Kidney (tissue), 14 donors: ENCODE data around the gene CACFD1. TPM values are rescaled to one million over a fixed set of nuclear protein-coding genes. Genes with fewer than 3 reads are reported as not detected.

Experiments used
- DNase-seq, 5 donors: peaks; one replicate each; pipeline ENCODE4 v3.0.0-alpha.2; 2013 to 2020
- FAIRE-seq: peaks from 2 replicates; lab custom pipeline; 2012; peaks lifted over from hg19 to GRCh38; lab: Jason Lieb, UNC
- H3K27ac ChIP-seq, 2 donors: one replicate each; pipeline ENCODE4 v1.7.0; 2013; ENCODE audit warnings: low read depth in 2 of 2, low read length in 2 of 2, inconsistent platforms in 1 of 2
- H3K27me3 ChIP-seq: one replicate; pipeline ENCODE4 v1.7.1; 2013; ENCODE audit warnings: low read length, inconsistent platforms; ENCODE audit not compliant: control insufficient read depth, insufficient read depth
- H3K36me3 ChIP-seq, 3 donors: one replicate each; pipeline versions ENCODE4 v1.7.0 to v1.7.1; 2013; ENCODE audit warnings: low read length in 3 of 3, control low read depth in 1 of 3, inconsistent platforms in 1 of 3; ENCODE audit not compliant: insufficient read depth in 3 of 3, control insufficient read depth in 2 of 3
- H3K4me1 ChIP-seq, 3 donors: one replicate each; pipeline versions ENCODE4 v1.7.0 to v1.7.1; 2013; ENCODE audit warnings: low read length in 3 of 3, inconsistent platforms in 1 of 3, low read depth in 1 of 3; ENCODE audit not compliant: control insufficient read depth in 2 of 3, insufficient read depth in 2 of 3
- H3K4me3 ChIP-seq, 3 donors: one replicate each; pipeline versions ENCODE4 v1.7.0 to v1.8.1; 2013; ENCODE audit warnings: low read length in 3 of 3, control low read depth in 1 of 3, inconsistent platforms in 1 of 3
- H3K9ac ChIP-seq, 3 donors: one replicate each; pipeline versions ENCODE4 v1.7.0 to v1.7.1; 2013; ENCODE audit warnings: low read length in 3 of 3, control low read depth in 1 of 3, inconsistent platforms in 1 of 3
- H3K9me3 ChIP-seq, 3 donors: one replicate each; pipeline versions ENCODE4 v1.7.0 to v1.7.1; 2013; ENCODE audit warnings: low read length in 3 of 3, control low read depth in 1 of 3, inconsistent platforms in 1 of 3; ENCODE audit not compliant: control insufficient read depth in 2 of 3, insufficient read depth in 1 of 3
- intact Hi-C: fragments of 100-400 bp; cut with DNase I; formaldehyde crosslinking; loops from one replicate; pipeline ENCODE4 v1.11.1; 2022
- polyA plus RNA-seq: library from polyadenylated mRNA; stranded (reverse); fragments of 350-450 nt; fragmentation: Illumina TruSeq; extraction: RNeasy Lipid Tissue Mini Kit (QIAGEN cat#74804); gene quantifications from one replicate; pipeline ENCODE4 v1.2.3, GENCODE V29; 2014; ENCODE audit warnings: low read depth, low replicate concordance; ENCODE audit not compliant: insufficient read depth
- total RNA-seq: library from RNA; stranded (reverse); fragmentation: NEBNext Ultra II Directional; extraction: Animal tissue kit (Norgen Biotek cat#: 25700); gene quantifications from one replicate; pipeline ENCODE4 v1.2.1, GENCODE V29; 2021
- TF ChIP-seq, protein P1 (sequence below): IDR thresholded peaks from 3 replicates; pipeline ENCODE4 v1.5.1; 2012; ENCODE audit warnings: mild to moderate bottlenecking, moderate library complexity, borderline replicate concordance; ENCODE audit not compliant: insufficient read depth; ENCODE audit errors: extremely low read depth
- donor health status: control.
- donor health status: control.
- donor health status: control.
- donor health status: control.
- donor health status: control.
- donor health status: DM: yes; HTN: yes; CAD: no.
- donor health status: Normal renal cell carcinoma (clear cell type).

Gene CACFD1
- total and polyA plus RNA-seq, 2 donors from 2014 or later, result 37.3 to 37.8 TPM

DNA sequence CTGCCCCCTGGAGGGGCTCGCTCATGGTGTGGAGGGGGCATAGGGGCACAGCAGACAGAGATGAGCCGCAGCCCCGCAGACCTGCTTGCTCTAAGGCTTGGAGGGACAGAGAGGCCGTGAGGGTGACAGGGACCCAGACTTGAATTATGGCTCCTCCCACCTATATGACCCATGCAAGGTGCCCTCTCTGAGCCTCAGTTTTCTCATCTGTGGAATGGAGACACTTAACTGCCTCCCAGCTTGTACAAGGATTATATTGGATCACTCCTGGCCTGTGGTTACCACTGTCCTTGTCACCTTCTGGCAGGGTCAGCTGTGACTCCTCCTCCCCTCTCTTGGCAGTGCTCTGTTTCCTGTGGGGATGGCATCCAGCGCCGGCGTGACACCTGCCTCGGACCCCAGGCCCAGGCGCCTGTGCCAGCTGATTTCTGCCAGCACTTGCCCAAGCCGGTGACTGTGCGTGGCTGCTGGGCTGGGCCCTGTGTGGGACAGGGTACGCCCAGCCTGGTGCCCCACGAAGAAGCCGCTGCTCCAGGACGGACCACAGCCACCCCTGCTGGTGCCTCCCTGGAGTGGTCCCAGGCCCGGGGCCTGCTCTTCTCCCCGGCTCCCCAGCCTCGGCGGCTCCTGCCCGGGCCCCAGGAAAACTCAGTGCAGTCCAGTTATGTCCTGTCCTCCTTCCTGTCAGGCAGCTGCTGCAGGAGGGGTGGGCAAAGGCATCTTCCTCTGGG lies 4.7 kb upstream of the CACFD1 start:
- intact Hi-C loops, result no loop called here

GRCh38 chr9:133455936-133456335 lies 3.8 kb upstream of the CACFD1 start:
- no peak overlapping the region for H3K27ac ChIP-seq
- H3K36me3 ChIP-seq, result no peaks in the 10 kb centered on the region
- H3K4me1 ChIP-seq, result peaks cover 0 to 3% (median 3%) of the 10 kb centered on the region in 3 donors
- no peak overlapping the region for H3K4me3 ChIP-seq
- no peaks in the 10 kb centered on the region for H3K27me3 ChIP-seq
- no peak overlapping the region for H3K9ac ChIP-seq
- TF ChIP-seq, protein P1, sequence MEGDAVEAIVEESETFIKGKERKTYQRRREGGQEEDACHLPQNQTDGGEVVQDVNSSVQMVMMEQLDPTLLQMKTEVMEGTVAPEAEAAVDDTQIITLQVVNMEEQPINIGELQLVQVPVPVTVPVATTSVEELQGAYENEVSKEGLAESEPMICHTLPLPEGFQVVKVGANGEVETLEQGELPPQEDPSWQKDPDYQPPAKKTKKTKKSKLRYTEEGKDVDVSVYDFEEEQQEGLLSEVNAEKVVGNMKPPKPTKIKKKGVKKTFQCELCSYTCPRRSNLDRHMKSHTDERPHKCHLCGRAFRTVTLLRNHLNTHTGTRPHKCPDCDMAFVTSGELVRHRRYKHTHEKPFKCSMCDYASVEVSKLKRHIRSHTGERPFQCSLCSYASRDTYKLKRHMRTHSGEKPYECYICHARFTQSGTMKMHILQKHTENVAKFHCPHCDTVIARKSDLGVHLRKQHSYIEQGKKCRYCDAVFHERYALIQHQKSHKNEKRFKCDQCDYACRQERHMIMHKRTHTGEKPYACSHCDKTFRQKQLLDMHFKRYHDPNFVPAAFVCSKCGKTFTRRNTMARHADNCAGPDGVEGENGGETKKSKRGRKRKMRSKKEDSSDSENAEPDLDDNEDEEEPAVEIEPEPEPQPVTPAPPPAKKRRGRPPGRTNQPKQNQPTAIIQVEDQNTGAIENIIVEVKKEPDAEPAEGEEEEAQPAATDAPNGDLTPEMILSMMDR, result no peak
- no peaks in the 10 kb centered on the region for H3K9me3 ChIP-seq
- intact Hi-C loops, result no loop called here
- no peak for FAIRE-seq
- no peak for DNase-seq

More for the DNA sequence above, 4.7 kb upstream of the CACFD1 start:
- no peaks in the 10 kb centered on the region for H3K4me1 ChIP-seq
- DNase-seq (peak in 1 of 5 donors; percentile 71), FAIRE-seq (no peak)
- no peaks in the 10 kb centered on the region for H3K9me3 ChIP-seq
- H3K27ac ChIP-seq, result no peak overlapping the region
- H3K27me3 ChIP-seq, result no peaks in the 10 kb centered on the region
- no peaks in the 10 kb centered on the region for H3K36me3 ChIP-seq
- TF ChIP-seq, protein P1, result no peak
- no peak overlapping the region for H3K4me3 ChIP-seq
- H3K9ac ChIP-seq, result no peak overlapping the region

- DNase-seq, result peak in 1 of 5 donors; percentile 61
- H3K4me1 ChIP-seq, result peaks cover 0 to 8% (median 6%) of the 10 kb centered on the region in 3 donors
- intact Hi-C loops, result no loop called here
- TF ChIP-seq, protein P1, result no peak
- no peak overlapping the region for H3K27ac ChIP-seq
- no peak for FAIRE-seq
- no peaks in the 10 kb centered on the region for H3K36me3 ChIP-seq
- no peak overlapping the region for H3K4me3 ChIP-seq
- no peaks in the 10 kb centered on the region for H3K27me3 ChIP-seq
- no peaks in the 10 kb centered on the region for H3K9me3 ChIP-seq
- H3K9ac ChIP-seq, result no peak overlapping the region
Measured at GRCh38 chr9:133456409-133456808, 3.4 kb upstream of the CACFD1 start.

DNA sequence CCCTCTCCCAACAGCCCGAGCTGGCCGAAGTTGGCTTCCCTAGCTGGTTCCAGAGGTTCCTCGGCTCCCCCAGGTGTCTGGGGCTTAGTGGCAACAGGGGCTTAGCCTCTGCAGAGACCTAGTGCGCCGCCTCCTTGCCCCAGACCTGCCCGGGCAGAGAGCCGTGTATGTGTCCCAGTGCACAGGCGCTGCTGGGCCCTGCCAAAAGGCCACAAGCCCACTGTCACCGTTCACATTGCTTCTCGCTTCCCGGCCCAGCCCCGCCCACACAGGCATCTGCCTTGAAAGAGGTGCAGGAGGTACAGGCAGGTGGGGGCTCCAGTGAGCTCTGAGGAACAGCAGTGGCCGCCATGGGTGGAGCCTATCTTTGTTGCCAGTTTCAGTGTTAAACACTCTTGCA lies 2.5 kb upstream of the CACFD1 start:
- H3K9ac ChIP-seq, result no peak overlapping the region
- FAIRE-seq (no peak), DNase-seq (peak in 2 of 5 donors; percentile 51 to 73)
- H3K9me3 ChIP-seq, result no peaks in the 10 kb centered on the region
- H3K27me3 ChIP-seq, result no peaks in the 10 kb centered on the region
- TF ChIP-seq, protein P1, result no peak
- H3K4me3 ChIP-seq, result no peak overlapping the region
- intact Hi-C loops, result no loop called here
- no peak overlapping the region for H3K27ac ChIP-seq
- peaks cover 0 to 12% (median 6%) of the 10 kb centered on the region in 3 donors for H3K4me1 ChIP-seq
- H3K36me3 ChIP-seq, result no peaks in the 10 kb centered on the region
